Measurements from ENCODE around the gene LINC01488. TPM values are rescaled to one million over a fixed set of nuclear protein-coding genes. Genes with fewer than 3 reads are reported as not detected.

The LINC01488 gene
- total RNA-seq, 2 donors from 2014 or later: not detected

GRCh38 chr11:69521457-69521856 is 40.0 kb downstream of the LINC01488 start:
- H3K4me1 Mint-ChIP-seq: no peaks in the 10 kb centered on the region
- ATAC-seq (replicated peaks): no peak
- no peaks in the 10 kb centered on the region for H3K36me3 Mint-ChIP-seq (ENCODE audit: low read depth)
- H3K27me3 Mint-ChIP-seq: peaks cover 31% of the 10 kb centered on the region
- H3K4me3 Mint-ChIP-seq: no peak overlapping the region
- H3K27ac Mint-ChIP-seq: no peak overlapping the region
- H3K9me3 Mint-ChIP-seq: peaks cover 11% of the 10 kb centered on the region

- H3K36me3 Mint-ChIP-seq (ENCODE audit: low read depth): no peaks in the 10 kb centered on the region
Observed at GRCh38 chr11:69523453-69523852, 42.0 kb downstream of the LINC01488 start.

GRCh38 chr11:69524291-69524882 is 42.9 kb downstream of the LINC01488 start:
- Mint-ChIP-seq H3K4me3 (no peak overlapping the region), H3K27me3 (peaks cover 13% of the 10 kb centered on the region), H3K9me3 (no peaks in the 10 kb centered on the region), H3K27ac (no peak overlapping the region), H3K36me3 (ENCODE audit: low read depth) (no peaks in the 10 kb centered on the region), H3K4me1 (no peaks in the 10 kb centered on the region)
- no peak for ATAC-seq (replicated peaks)

More at GRCh38 chr11:69523453-69523852, 42.0 kb downstream of the LINC01488 start:
- H3K4me3 Mint-ChIP-seq: no peak overlapping the region
- H3K27ac Mint-ChIP-seq: no peak overlapping the region
- H3K4me1 Mint-ChIP-seq: no peaks in the 10 kb centered on the region
- no peak for ATAC-seq (replicated peaks)
- peaks cover 20% of the 10 kb centered on the region for H3K27me3 Mint-ChIP-seq
- H3K9me3 Mint-ChIP-seq: peaks cover 3% of the 10 kb centered on the region

- Mint-ChIP-seq H3K4me3 (no peak overlapping the region), H3K9me3 (no peaks in the 10 kb centered on the region), H3K27me3 (peaks cover 18% of the 10 kb centered on the region), H3K36me3 (ENCODE audit: low read depth) (no peaks in the 10 kb centered on the region), H3K4me1 (no peaks in the 10 kb centered on the region), H3K27ac (no peak overlapping the region)
- no peak for ATAC-seq (replicated peaks)
Observed at GRCh38 chr11:69524991-69525411, 43.5 kb downstream of the LINC01488 start.

- no peaks in the 10 kb centered on the region for H3K9me3 Mint-ChIP-seq
- ATAC-seq (replicated peaks): no peak
Observed at GRCh38 chr11:69525516-69526452, 44.3 kb downstream of the LINC01488 start.

GRCh38 chr11:69526453-69526810 is 45.0 kb downstream of the LINC01488 start:
- Mint-ChIP-seq H3K4me3 (no peak overlapping the region), H3K27me3 (peaks cover 31% of the 10 kb centered on the region), H3K9me3 (no peaks in the 10 kb centered on the region), H3K4me1 (no peaks in the 10 kb centered on the region), H3K36me3 (ENCODE audit: low read depth) (no peaks in the 10 kb centered on the region), H3K27ac (no peak overlapping the region)
- ATAC-seq (replicated peaks): no peak

More at GRCh38 chr11:69525516-69526452, 44.3 kb downstream of the LINC01488 start:
- H3K4me3 Mint-ChIP-seq: no peak overlapping the region
- H3K4me1 Mint-ChIP-seq: no peaks in the 10 kb centered on the region
- no peak overlapping the region for H3K27ac Mint-ChIP-seq
- H3K27me3 Mint-ChIP-seq: peaks cover 26% of the 10 kb centered on the region
- H3K36me3 Mint-ChIP-seq (ENCODE audit: low read depth): no peaks in the 10 kb centered on the region

- no peak overlapping the region for H3K4me3 Mint-ChIP-seq
- H3K4me1 Mint-ChIP-seq: no peaks in the 10 kb centered on the region
- H3K27ac Mint-ChIP-seq: no peak overlapping the region
- no peaks in the 10 kb centered on the region for H3K36me3 Mint-ChIP-seq (ENCODE audit: low read depth)
- no peaks in the 10 kb centered on the region for H3K9me3 Mint-ChIP-seq
- no peak for ATAC-seq (replicated peaks)
- H3K27me3 Mint-ChIP-seq: peaks cover 31% of the 10 kb centered on the region
Observed at GRCh38 chr11:69529001-69529400, 47.5 kb downstream of the LINC01488 start.

- peaks cover 31% of the 10 kb centered on the region for H3K27me3 Mint-ChIP-seq
- no peak for ATAC-seq (replicated peaks)
- no peak overlapping the region for H3K27ac Mint-ChIP-seq
Observed at GRCh38 chr11:69530278-69531070, 49.0 kb downstream of the LINC01488 start.

GRCh38 chr11:69531071-69531716 is 49.7 kb downstream of the LINC01488 start:
- no peaks in the 10 kb centered on the region for H3K36me3 Mint-ChIP-seq (ENCODE audit: low read depth)
- H3K9me3 Mint-ChIP-seq: no peaks in the 10 kb centered on the region
- peaks cover 26% of the 10 kb centered on the region for H3K27me3 Mint-ChIP-seq
- no peak overlapping the region for H3K4me3 Mint-ChIP-seq
- no peak for ATAC-seq (replicated peaks)
- H3K4me1 Mint-ChIP-seq: no peaks in the 10 kb centered on the region
- H3K27ac Mint-ChIP-seq: no peak overlapping the region

More at GRCh38 chr11:69530278-69531070, 49.0 kb downstream of the LINC01488 start:
- no peaks in the 10 kb centered on the region for H3K9me3 Mint-ChIP-seq
- H3K4me1 Mint-ChIP-seq: no peaks in the 10 kb centered on the region
- no peaks in the 10 kb centered on the region for H3K36me3 Mint-ChIP-seq (ENCODE audit: low read depth)
- H3K4me3 Mint-ChIP-seq: no peak overlapping the region

GRCh38 chr11:69531717-69532088 is 50.2 kb downstream of the LINC01488 start:
- no peak overlapping the region for H3K4me3 Mint-ChIP-seq
- H3K4me1 Mint-ChIP-seq: no peaks in the 10 kb centered on the region
- H3K36me3 Mint-ChIP-seq (ENCODE audit: low read depth): no peaks in the 10 kb centered on the region
- no peaks in the 10 kb centered on the region for H3K9me3 Mint-ChIP-seq
- no peak for ATAC-seq (replicated peaks)
- H3K27me3 Mint-ChIP-seq: peaks cover 26% of the 10 kb centered on the region
- no peak overlapping the region for H3K27ac Mint-ChIP-seq

GRCh38 chr11:69533296-69534165 is 52.1 kb downstream of the LINC01488 start:
- Mint-ChIP-seq H3K9me3 (no peaks in the 10 kb centered on the region), H3K36me3 (ENCODE audit: low read depth) (no peaks in the 10 kb centered on the region), H3K4me1 (no peaks in the 10 kb centered on the region), H3K4me3 (no peak overlapping the region), H3K27me3 (peaks cover 26% of the 10 kb centered on the region), H3K27ac (no peak overlapping the region)
- no peak for ATAC-seq (replicated peaks)

- Mint-ChIP-seq H3K9me3 (no peaks in the 10 kb centered on the region), H3K36me3 (ENCODE audit: low read depth) (no peaks in the 10 kb centered on the region), H3K4me3 (no peak overlapping the region), H3K4me1 (no peaks in the 10 kb centered on the region), H3K27me3 (peaks cover 27% of the 10 kb centered on the region), H3K27ac (no peak overlapping the region)
- ATAC-seq (replicated peaks): no peak
Observed at GRCh38 chr11:69534166-69534530, 52.7 kb downstream of the LINC01488 start.

- Mint-ChIP-seq H3K27me3 (peaks cover 17% of the 10 kb centered on the region), H3K4me1 (no peaks in the 10 kb centered on the region), H3K9me3 (no peaks in the 10 kb centered on the region), H3K27ac (no peak overlapping the region), H3K4me3 (no peak overlapping the region), H3K36me3 (ENCODE audit: low read depth) (no peaks in the 10 kb centered on the region)
- no peak for ATAC-seq (replicated peaks)
Observed at GRCh38 chr11:69535908-69536307, 54.4 kb downstream of the LINC01488 start.
